ENCODE measurements around the gene PANK2. TPM values are rescaled to one million over a fixed set of nuclear protein-coding genes. Genes with fewer than 3 reads are reported as not detected.

PANK2 gene
- polyA plus RNA-seq, 1 donor (not counting 4 experiments of a cell fraction or from before 2014, with no cell fraction given) = 23.6 TPM

DNA sequence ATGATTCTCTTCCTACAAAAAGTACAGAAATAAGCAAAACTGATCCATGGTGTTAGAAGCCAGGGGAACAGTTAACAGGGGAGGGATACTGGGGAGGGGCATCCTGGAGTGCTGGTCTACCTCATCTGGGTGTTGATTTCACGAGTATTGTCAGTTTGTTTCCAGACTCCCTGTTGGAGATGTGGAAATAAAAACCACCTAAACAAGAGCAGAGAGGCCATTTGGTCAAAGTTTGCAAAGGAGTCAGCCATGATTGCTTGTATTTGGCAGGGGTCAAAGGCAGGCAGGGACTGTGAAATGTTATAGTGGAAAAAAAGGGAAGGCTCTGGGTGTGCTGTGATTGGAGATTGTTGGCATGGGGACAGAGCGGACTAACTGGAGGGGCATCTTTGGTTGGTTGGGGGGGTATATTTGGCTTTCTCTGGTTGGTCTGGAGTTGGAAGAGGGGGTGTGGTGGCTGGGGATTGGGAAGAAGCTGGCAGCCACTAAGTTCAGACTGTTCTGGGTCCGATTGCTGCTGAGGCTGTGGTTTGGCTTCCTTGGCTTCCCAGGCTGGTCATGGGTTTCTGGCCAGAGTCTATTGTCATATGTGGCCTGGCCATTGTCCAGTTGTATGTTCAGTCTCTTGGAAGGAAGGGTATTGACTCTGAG, 14.9 kb upstream of the PANK2 start:
- Histone ChIP-seq H3K27me3 (ENCODE audit: control insufficient read depth, extremely low read depth, insufficient read depth, low read length) (no peaks in the 10 kb centered on the region), H3K36me3 (ENCODE audit: control insufficient read depth in 2 of 2, extremely low read depth in 1 of 2, insufficient read depth in 2 of 2, low read length in 2 of 2) (peaks cover 9 to 10% of the 10 kb centered on the region in 2 experiments), H4K20me1 (ENCODE audit: control insufficient read depth, extremely low read depth, insufficient read depth, low read length) (no peaks in the 10 kb centered on the region), H2AFZ (ENCODE audit: control insufficient read depth, low read length) (no peak overlapping the region), H3K27ac (ENCODE audit: control insufficient read depth, insufficient read depth, low read length) (no peak overlapping the region), H3K4me1 (ENCODE audit: control insufficient read depth, extremely low read depth, insufficient read depth, low read length) (no peaks in the 10 kb centered on the region), H3K4me2 (ENCODE audit: control insufficient read depth, extremely low read depth, insufficient read depth, low read depth, low read length) (no peak overlapping the region), H3K9me1 (ENCODE audit: control insufficient read depth, extremely low read depth, insufficient read depth, low read length) (no peaks in the 10 kb centered on the region), H3K9ac (ENCODE audit: control insufficient read depth, extremely low read depth, insufficient read depth, low read length) (no peak overlapping the region), H3K79me2 (ENCODE audit: control insufficient read depth, insufficient read depth, low read length) (no peaks in the 10 kb centered on the region), H3K4me3 (ENCODE audit: control insufficient read depth in 2 of 3, extremely low read depth in 1 of 3, insufficient read depth in 2 of 3, low read depth in 1 of 3, low read length in 3 of 3) (no peak overlapping the region), H3K9me3 (ENCODE audit: control insufficient read depth, low read depth, low read length) (no peaks in the 10 kb centered on the region)
- FAIRE-seq (no peak), DNase-seq (ENCODE audit: low read depth, low spot score) (no peak)
- dilution Hi-C loops (cut with MboI; ENCODE audit: extremely low pct_ligation_motif_present, low sequenced_read_pairs) = no loop called here
- TF ChIP-seq, protein P1, sequence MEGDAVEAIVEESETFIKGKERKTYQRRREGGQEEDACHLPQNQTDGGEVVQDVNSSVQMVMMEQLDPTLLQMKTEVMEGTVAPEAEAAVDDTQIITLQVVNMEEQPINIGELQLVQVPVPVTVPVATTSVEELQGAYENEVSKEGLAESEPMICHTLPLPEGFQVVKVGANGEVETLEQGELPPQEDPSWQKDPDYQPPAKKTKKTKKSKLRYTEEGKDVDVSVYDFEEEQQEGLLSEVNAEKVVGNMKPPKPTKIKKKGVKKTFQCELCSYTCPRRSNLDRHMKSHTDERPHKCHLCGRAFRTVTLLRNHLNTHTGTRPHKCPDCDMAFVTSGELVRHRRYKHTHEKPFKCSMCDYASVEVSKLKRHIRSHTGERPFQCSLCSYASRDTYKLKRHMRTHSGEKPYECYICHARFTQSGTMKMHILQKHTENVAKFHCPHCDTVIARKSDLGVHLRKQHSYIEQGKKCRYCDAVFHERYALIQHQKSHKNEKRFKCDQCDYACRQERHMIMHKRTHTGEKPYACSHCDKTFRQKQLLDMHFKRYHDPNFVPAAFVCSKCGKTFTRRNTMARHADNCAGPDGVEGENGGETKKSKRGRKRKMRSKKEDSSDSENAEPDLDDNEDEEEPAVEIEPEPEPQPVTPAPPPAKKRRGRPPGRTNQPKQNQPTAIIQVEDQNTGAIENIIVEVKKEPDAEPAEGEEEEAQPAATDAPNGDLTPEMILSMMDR (optimal IDR thresholded peaks at IDR 0.05 in 1 of 3, IDR thresholded peaks at IDR 0.05 in 1 of 3, conservative IDR thresholded peaks at IDR 0.05 in 1 of 3; ENCODE audit: extremely low read depth in 1 of 3, insufficient read depth in 2 of 3, low read length in 3 of 3) = no peak
- TF ChIP-seq EZH2 (IDR thresholded peaks at IDR 0.05; ENCODE audit: low read length) = no peak

DNA sequence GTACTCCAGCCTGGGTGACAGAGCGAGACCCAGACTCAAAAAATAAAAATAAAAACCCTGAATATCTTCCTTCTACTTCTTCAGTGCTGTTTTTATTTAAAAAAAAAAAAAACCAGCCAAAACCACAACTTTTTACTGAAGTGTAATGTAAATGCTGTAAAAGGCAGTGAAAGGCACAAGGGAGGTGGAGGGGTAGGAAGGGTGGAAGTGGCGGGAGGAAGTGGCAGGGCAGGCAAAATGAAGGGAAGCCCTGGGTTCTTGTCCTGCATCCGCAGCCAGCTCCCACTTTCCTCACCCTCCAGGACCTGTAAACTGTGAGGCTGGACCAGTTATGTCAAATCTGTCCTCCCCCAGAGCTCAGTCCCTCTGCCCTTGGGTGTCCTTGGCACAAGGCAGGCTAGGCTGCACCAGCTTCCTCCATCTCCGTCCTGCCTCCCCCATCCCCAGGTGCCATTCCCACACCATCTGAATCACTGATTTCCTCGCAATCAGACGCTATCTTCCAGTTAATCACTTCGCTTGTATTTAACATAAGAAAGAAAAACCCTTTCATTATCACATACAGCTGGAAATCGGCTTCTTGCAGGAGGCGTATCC, 13.7 kb upstream of the PANK2 start:
- Histone ChIP-seq H3K4me1 (ENCODE audit: control insufficient read depth, extremely low read depth, insufficient read depth, low read length) (no peaks in the 10 kb centered on the region), H3K4me2 (ENCODE audit: control insufficient read depth, extremely low read depth, insufficient read depth, low read depth, low read length) (no peak overlapping the region), H3K9me3 (ENCODE audit: control insufficient read depth, low read depth, low read length) (no peaks in the 10 kb centered on the region), H2AFZ (ENCODE audit: control insufficient read depth, low read length) (no peak overlapping the region), H4K20me1 (ENCODE audit: control insufficient read depth, extremely low read depth, insufficient read depth, low read length) (no peaks in the 10 kb centered on the region), H3K9ac (ENCODE audit: control insufficient read depth, extremely low read depth, insufficient read depth, low read length) (no peak overlapping the region), H3K27me3 (ENCODE audit: control insufficient read depth, extremely low read depth, insufficient read depth, low read length) (no peaks in the 10 kb centered on the region), H3K4me3 (ENCODE audit: control insufficient read depth in 2 of 3, extremely low read depth in 1 of 3, insufficient read depth in 2 of 3, low read depth in 1 of 3, low read length in 3 of 3) (no peak overlapping the region), H3K36me3 (ENCODE audit: control insufficient read depth in 2 of 2, extremely low read depth in 1 of 2, insufficient read depth in 2 of 2, low read length in 2 of 2) (peaks cover 8 to 9% of the 10 kb centered on the region in 2 experiments), H3K27ac (ENCODE audit: control insufficient read depth, insufficient read depth, low read length) (no peak overlapping the region), H3K79me2 (ENCODE audit: control insufficient read depth, insufficient read depth, low read length) (no peaks in the 10 kb centered on the region), H3K9me1 (ENCODE audit: control insufficient read depth, extremely low read depth, insufficient read depth, low read length) (no peaks in the 10 kb centered on the region)
- dilution Hi-C loops (cut with MboI; ENCODE audit: extremely low pct_ligation_motif_present, low sequenced_read_pairs) = no loop called here
- DNase-seq (ENCODE audit: low read depth, low spot score) = no peak
- no peak for FAIRE-seq
- TF ChIP-seq, protein P1 (optimal IDR thresholded peaks at IDR 0.05 in 1 of 3, IDR thresholded peaks at IDR 0.05 in 1 of 3, conservative IDR thresholded peaks at IDR 0.05 in 1 of 3; ENCODE audit: extremely low read depth in 1 of 3, insufficient read depth in 2 of 3, low read length in 3 of 3) = no peak
- TF ChIP-seq EZH2 (IDR thresholded peaks at IDR 0.05; ENCODE audit: low read length) = no peak

Data from keratinocyte (primary cell).